HG03575 (cell line): ENCODE results near the gene CIROP.

Experiments used
- ATAC-seq: cut with Tn5 transposase; IDR thresholded peaks from one replicate; pipeline ENCODE4 v1.9.1; 2021; ENCODE audit not compliant: unreplicated experiment, insufficient number of reproducible peaks, low FRiP score; ENCODE audit errors: extremely low read depth

Gene CIROP

GRCh38 chr14:23104591-23105347 is at the start of gene CIROP:
Gene CIROP (minus strand): TSS chr14:23104989. CDS start chr14:23104920, 69 bp downstream.
- no peak for ATAC-seq

- no peak for ATAC-seq
These were observed 49.3 kb upstream of the CIROP start for GRCh38 chr14:23153851-23154796.

- no peak for ATAC-seq
These were observed 46.6 kb upstream of the CIROP start for GRCh38 chr14:23151342-23151741.

GRCh38 chr14:23149745-23150144 is 45.0 kb upstream of the CIROP start:
- ATAC-seq: no peak

- no peak for ATAC-seq
These were observed 43.9 kb upstream of the CIROP start for GRCh38 chr14:23148591-23149249.

GRCh38 chr14:23147676-23148075 is 42.9 kb upstream of the CIROP start:
- ATAC-seq: no peak

GRCh38 chr14:23146980-23147379 is 42.2 kb upstream of the CIROP start:
- no peak for ATAC-seq

GRCh38 chr14:23146351-23146910 is 41.6 kb upstream of the CIROP start:
- no peak for ATAC-seq

GRCh38 chr14:23145794-23146350 is 41.1 kb upstream of the CIROP start:
- ATAC-seq: no peak

GRCh38 chr14:23143911-23144310 is 39.1 kb upstream of the CIROP start:
- no peak for ATAC-seq

- ATAC-seq: no peak
These were observed 38.0 kb upstream of the CIROP start for GRCh38 chr14:23142826-23143225.

- ATAC-seq: no peak
These were observed 37.1 kb upstream of the CIROP start for GRCh38 chr14:23141706-23142444.

- no peak for ATAC-seq
These were observed 35.6 kb upstream of the CIROP start for GRCh38 chr14:23140371-23140770.

GRCh38 chr14:23139874-23140273 is 35.1 kb upstream of the CIROP start:
- ATAC-seq: no peak

GRCh38 chr14:23137813-23138535 is 33.2 kb upstream of the CIROP start:
- ATAC-seq: no peak

- no peak for ATAC-seq
These were observed 32.5 kb upstream of the CIROP start for GRCh38 chr14:23137192-23137812.

GRCh38 chr14:23136566-23137133 is 31.9 kb upstream of the CIROP start:
- no peak for ATAC-seq
